GM18526 (cell line): ENCODE measurements around the gene MAPK12.

Experiments
- POLR2A ChIP-seq: IDR thresholded peaks from 3 replicates; pipeline ENCODE4 v1.6.1; 2011; ENCODE audit not compliant: insufficient read length; ENCODE audit errors: extremely low read depth

MAPK12 gene

GRCh38 chr22:50303515-50303847 lies 42.0 kb upstream of the MAPK12 start:
- no peak for TF ChIP-seq POLR2A

- TF ChIP-seq POLR2A: no peak
These were observed 41.1 kb upstream of the MAPK12 start for GRCh38 chr22:50302564-50302963.

GRCh38 chr22:50302041-50302541 lies 40.6 kb upstream of the MAPK12 start:
- TF ChIP-seq POLR2A: no peak

GRCh38 chr22:50301581-50301991 lies 40.1 kb upstream of the MAPK12 start:
- TF ChIP-seq POLR2A: no peak

- TF ChIP-seq POLR2A: no peak
These were observed 39.3 kb upstream of the MAPK12 start for GRCh38 chr22:50300620-50301257.

- no peak for TF ChIP-seq POLR2A
These were observed 38.5 kb upstream of the MAPK12 start for GRCh38 chr22:50299785-50300619.

- no peak for TF ChIP-seq POLR2A
These were observed 37.7 kb upstream of the MAPK12 start for GRCh38 chr22:50298937-50299784.

GRCh38 chr22:50298266-50298637 lies 36.8 kb upstream of the MAPK12 start:
- no peak for TF ChIP-seq POLR2A

- no peak for TF ChIP-seq POLR2A
These were observed 36.2 kb upstream of the MAPK12 start for GRCh38 chr22:50297510-50298265.

GRCh38 chr22:50296658-50297490 lies 35.4 kb upstream of the MAPK12 start:
- TF ChIP-seq POLR2A: no peak

GRCh38 chr22:50294319-50294656 lies 32.8 kb upstream of the MAPK12 start:
- TF ChIP-seq POLR2A: no peak

GRCh38 chr22:50293441-50294318 lies 32.2 kb upstream of the MAPK12 start:
- TF ChIP-seq POLR2A: no peak
